Colonic mucosa (tissue), 4 donors: ENCODE results near the gene ACAA1. TPM values are rescaled to one million over a fixed set of nuclear protein-coding genes. Genes with fewer than 3 reads are reported as not detected.

Experiments used
- DNase-seq: peaks from one replicate; pipeline ENCODE4 v3.0.0-alpha.2; 2020
- H3K27ac ChIP-seq: fragments of 200-600 bp; one replicate; pipeline ENCODE4 v1.8.0; 2021
- H3K27me3 ChIP-seq: fragments of 200-600 bp; one replicate; pipeline ENCODE4 v1.8.0; 2021
- H3K36me3 ChIP-seq: fragments of 200-600 bp; one replicate; pipeline ENCODE4 v1.8.0; 2021
- H3K4me1 ChIP-seq: fragments of 200-600 bp; one replicate; pipeline ENCODE4 v1.8.0; 2021; ENCODE audit warnings: mild to moderate bottlenecking
- H3K4me3 ChIP-seq: fragments of 200-600 bp; one replicate; pipeline ENCODE4 v1.8.0; 2021
- H3K9ac ChIP-seq, 2 donors: one replicate each; pipeline ENCODE4 v1.7.0; 2013; ENCODE audit warnings: control low read depth in 2 of 2, low read depth in 2 of 2, low read length in 2 of 2
- H3K9me3 ChIP-seq: fragments of 200-600 bp; one replicate; pipeline ENCODE4 v1.8.0; 2021
- intact Hi-C: fragments of 100-400 bp; cut with DNase I; formaldehyde crosslinking; loops from one replicate; pipeline ENCODE4 v1.14.1; 2022
- total RNA-seq, 2 donors: library from RNA; stranded (reverse); fragmentation: NEBNext Ultra II Directional in 1 of 2; extraction: Animal tissue kit (Norgen Biotek cat#: 25700) in 1 of 2; gene quantifications; one replicate each; pipeline ENCODE4 v1.2.1, GENCODE V29; 2021
- TF ChIP-seq, protein P1 (sequence below): fragments of 200-600 bp; IDR thresholded peaks from one replicate; pipeline ENCODE4 v1.8.0; 2022; ENCODE audit warnings: antibody characterized with exemption, mild to moderate bottlenecking
- donor health status: healthy.
- donor health status: DM: no; HTN: no; CAD: no.
- donor health status: DM: no; HTN: no; CAD: no.

ACAA1 gene
- total RNA-seq, 2 donors from 2014 or later: 135 to 167 TPM

DNA sequence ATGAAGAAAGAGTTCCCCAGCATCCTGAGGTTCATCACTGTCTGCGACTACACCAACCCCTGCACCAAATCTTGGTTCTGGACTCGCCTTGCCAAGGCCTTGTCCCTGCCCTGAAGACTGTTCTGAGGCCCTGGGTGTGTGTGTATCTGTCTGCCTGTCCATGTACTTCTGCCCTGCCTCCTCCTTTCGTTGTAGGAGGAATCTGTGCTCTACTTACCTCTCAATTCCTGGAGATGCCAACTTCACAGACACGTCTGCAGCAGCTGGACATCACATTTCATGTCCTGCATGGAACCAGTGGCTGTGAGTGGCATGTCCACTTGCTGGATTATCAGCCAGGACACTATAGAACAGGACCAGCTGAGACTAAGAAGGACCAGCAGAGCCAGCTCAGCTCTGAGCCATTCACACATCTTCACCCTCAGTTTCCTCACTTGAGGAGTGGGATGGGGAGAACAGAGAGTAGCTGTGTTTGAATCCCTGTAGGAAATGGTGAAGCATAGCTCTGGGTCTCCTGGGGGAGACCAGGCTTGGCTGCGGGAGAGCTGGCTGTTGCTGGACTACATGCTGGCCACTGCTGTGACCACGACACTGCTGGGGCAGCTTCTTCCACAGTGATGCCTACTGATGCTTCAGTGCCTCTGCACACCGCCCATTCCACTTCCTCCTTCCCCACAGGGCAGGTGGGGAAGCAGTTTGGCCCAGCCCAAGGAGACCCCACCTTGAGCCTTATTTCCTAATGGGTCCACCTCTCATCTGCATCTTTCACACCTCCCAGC is 4.4 kb upstream of the ACAA1 start:
- intact Hi-C loops: no loop called here
- Histone ChIP-seq H3K9ac (no peak overlapping the region), H3K4me3 (no peak overlapping the region), H3K4me1 (peaks cover 13% of the 10 kb centered on the region), H3K27ac (no peak overlapping the region), H3K27me3 (no peaks in the 10 kb centered on the region), H3K36me3 (peaks cover 15% of the 10 kb centered on the region), H3K9me3 (no peaks in the 10 kb centered on the region)
- TF ChIP-seq, protein P1, sequence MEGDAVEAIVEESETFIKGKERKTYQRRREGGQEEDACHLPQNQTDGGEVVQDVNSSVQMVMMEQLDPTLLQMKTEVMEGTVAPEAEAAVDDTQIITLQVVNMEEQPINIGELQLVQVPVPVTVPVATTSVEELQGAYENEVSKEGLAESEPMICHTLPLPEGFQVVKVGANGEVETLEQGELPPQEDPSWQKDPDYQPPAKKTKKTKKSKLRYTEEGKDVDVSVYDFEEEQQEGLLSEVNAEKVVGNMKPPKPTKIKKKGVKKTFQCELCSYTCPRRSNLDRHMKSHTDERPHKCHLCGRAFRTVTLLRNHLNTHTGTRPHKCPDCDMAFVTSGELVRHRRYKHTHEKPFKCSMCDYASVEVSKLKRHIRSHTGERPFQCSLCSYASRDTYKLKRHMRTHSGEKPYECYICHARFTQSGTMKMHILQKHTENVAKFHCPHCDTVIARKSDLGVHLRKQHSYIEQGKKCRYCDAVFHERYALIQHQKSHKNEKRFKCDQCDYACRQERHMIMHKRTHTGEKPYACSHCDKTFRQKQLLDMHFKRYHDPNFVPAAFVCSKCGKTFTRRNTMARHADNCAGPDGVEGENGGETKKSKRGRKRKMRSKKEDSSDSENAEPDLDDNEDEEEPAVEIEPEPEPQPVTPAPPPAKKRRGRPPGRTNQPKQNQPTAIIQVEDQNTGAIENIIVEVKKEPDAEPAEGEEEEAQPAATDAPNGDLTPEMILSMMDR: no peak
- DNase-seq: no peak

DNA sequence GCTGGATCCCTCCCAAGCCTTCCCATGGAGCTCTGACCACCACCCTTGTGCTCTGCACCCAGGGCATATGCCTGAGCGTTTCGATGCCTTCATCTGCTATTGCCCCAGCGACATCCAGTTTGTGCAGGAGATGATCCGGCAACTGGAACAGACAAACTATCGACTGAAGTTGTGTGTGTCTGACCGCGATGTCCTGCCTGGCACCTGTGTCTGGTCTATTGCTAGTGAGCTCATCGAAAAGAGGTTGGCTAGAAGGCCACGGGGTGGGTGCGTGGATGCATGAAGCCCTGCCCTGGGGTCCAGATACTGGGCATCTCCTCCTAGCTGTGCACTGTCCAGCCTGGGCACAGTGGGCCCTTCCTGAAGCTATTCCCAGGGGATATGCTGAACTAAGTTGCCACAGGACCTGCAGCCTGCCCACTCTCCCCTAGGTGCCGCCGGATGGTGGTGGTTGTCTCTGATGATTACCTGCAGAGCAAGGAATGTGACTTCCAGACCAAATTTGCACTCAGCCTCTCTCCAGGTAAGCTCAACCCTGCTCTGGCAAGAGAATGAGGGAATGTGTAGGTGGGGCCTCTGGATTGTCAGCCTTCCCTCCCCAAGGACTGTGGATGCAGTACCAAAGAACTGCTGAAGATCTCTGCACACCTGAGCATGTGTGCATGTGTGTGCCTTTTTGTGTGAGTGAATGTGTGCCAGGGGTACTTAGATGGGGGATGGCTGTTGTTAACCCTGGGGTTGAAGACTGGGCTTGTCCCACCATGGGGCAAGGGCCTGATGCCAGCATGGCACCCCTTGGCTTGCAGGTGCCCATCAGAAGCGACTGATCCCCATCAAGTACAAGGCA is 3.6 kb upstream of the ACAA1 start:
- Histone ChIP-seq H3K9me3 (no peaks in the 10 kb centered on the region), H3K27ac (no peak overlapping the region), H3K27me3 (no peaks in the 10 kb centered on the region), H3K9ac (no peak overlapping the region), H3K4me3 (no peak overlapping the region), H3K36me3 (peaks cover 15% of the 10 kb centered on the region), H3K4me1 (peaks cover 17% of the 10 kb centered on the region)
- intact Hi-C loops: no loop called here
- TF ChIP-seq, protein P1: no peak
- no peak for DNase-seq

DNA sequence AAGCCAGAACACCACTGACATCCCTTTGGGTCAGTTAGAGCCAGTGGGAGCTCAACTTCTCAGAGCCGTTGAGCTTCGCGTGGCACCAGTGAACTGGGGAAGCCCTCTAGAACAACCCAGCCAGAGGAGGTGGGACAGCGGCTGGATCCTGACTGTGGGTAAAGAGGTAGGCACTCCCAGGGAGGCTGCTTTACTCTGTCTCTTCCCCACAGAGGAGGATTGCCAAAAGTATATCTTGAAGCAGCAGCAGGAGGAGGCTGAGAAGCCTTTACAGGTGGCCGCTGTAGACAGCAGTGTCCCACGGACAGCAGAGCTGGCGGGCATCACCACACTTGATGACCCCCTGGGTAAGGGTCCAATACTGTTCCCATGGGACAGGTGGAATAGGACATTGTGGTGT is 2.7 kb upstream of the ACAA1 start:
- no peak for DNase-seq
- no peaks in the 10 kb centered on the region for H3K9me3 ChIP-seq
- TF ChIP-seq, protein P1: no peak
- H3K4me3 ChIP-seq: peak overlapping the region; percentile 77
- H3K27me3 ChIP-seq: no peaks in the 10 kb centered on the region
- H3K4me1 ChIP-seq: peaks cover 22% of the 10 kb centered on the region
- intact Hi-C loops: no loop called here
- no peak overlapping the region for H3K27ac ChIP-seq
- H3K9ac ChIP-seq: peak overlapping the region; percentile 95 to 97
- peaks cover 15% of the 10 kb centered on the region for H3K36me3 ChIP-seq

DNA sequence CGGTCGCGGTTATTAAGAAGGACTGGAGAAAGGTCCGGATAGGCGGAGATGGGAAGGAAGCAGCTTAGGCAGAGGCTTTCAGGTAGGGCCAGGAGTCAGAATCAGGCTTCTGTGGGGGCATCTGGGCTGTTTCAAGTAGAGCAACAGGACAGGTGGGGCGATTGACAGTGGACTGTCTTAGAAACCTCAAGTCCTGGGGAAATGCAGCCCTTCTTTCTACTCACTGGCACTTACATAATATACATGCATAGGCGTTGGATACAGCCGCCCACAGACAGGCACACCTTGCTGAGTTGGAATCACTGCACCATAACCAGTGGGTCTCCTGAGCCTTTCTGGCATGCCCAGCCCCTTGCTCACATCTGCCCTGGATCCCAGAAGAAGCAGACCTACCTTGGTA is 2.3 kb upstream of the ACAA1 start:
- Histone ChIP-seq H3K9ac (peak overlapping the region; percentile 95 to 97), H3K27me3 (no peaks in the 10 kb centered on the region), H3K4me3 (peak overlapping the region; percentile 77), H3K36me3 (peaks cover 15% of the 10 kb centered on the region), H3K9me3 (no peaks in the 10 kb centered on the region), H3K4me1 (peaks cover 23% of the 10 kb centered on the region), H3K27ac (peak overlapping the region; percentile 98)
- peak; percentile 32 for DNase-seq
- intact Hi-C loops: no loop called here
- TF ChIP-seq, protein P1: no peak

DNA sequence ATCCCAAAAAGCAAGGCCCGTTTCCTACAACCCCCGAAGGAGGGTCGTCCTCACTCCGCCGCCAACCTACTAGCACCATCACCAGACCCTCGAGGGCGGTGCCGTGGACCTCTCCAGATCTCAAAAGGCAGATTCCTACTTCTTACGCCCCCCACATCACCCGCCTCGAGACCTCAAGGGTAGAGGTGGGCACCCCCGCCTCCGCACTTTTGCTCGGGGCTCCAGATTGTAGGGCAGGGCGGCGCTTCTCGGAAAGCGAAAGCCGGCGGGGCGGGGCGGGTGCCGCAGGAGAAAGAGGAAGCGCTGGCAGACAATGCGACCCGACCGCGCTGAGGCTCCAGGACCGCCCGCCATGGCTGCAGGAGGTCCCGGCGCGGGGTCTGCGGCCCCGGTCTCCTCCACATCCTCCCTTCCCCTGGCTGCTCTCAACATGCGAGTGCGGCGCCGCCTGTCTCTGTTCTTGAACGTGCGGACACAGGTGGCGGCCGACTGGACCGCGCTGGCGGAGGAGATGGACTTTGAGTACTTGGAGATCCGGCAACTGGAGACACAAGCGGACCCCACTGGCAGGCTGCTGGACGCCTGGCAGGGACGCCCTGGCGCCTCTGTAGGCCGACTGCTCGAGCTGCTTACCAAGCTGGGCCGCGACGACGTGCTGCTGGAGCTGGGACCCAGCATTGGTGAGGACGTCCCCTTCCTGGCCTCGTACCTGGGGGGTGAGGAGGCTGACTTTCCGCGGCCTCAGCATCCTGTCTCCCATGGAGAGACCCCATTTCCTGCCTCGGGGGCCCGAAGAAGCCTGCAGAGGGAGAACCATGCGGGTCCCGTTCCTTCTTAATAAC is 1.6 kb upstream of the ACAA1 start, which contains the start of gene MYD88:
Gene MYD88 (plus strand): TSS at position 313 of the 842 bp plus-strand sequence. CDS start 40 bp downstream, at position 353.
- H3K9ac ChIP-seq: peak within 1 kb of the TSS; percentile 95 to 97
- intact Hi-C loops: no loop called here
- peak within 1 kb of the TSS; percentile 98 for H3K27ac ChIP-seq
- peak within 1 kb of the TSS; percentile 77 for H3K4me3 ChIP-seq
- H3K36me3 ChIP-seq: peaks cover 15% of the 10 kb centered on the region
- DNase-seq: peak; percentile 90
- peaks cover 27% of the 10 kb centered on the region for H3K4me1 ChIP-seq
- H3K27me3 ChIP-seq: no peaks in the 10 kb centered on the region
- no peaks in the 10 kb centered on the region for H3K9me3 ChIP-seq
- TF ChIP-seq, protein P1: no peak
